HG03135 (cell line): ENCODE results near the gene TSPEAR.

Source experiments
- ATAC-seq: cut with Tn5 transposase; IDR thresholded peaks from one replicate; pipeline ENCODE4 v1.9.1; 2021; ENCODE audit warnings: mild to moderate bottlenecking, moderate library complexity; ENCODE audit not compliant: unreplicated experiment

The TSPEAR gene

DNA sequence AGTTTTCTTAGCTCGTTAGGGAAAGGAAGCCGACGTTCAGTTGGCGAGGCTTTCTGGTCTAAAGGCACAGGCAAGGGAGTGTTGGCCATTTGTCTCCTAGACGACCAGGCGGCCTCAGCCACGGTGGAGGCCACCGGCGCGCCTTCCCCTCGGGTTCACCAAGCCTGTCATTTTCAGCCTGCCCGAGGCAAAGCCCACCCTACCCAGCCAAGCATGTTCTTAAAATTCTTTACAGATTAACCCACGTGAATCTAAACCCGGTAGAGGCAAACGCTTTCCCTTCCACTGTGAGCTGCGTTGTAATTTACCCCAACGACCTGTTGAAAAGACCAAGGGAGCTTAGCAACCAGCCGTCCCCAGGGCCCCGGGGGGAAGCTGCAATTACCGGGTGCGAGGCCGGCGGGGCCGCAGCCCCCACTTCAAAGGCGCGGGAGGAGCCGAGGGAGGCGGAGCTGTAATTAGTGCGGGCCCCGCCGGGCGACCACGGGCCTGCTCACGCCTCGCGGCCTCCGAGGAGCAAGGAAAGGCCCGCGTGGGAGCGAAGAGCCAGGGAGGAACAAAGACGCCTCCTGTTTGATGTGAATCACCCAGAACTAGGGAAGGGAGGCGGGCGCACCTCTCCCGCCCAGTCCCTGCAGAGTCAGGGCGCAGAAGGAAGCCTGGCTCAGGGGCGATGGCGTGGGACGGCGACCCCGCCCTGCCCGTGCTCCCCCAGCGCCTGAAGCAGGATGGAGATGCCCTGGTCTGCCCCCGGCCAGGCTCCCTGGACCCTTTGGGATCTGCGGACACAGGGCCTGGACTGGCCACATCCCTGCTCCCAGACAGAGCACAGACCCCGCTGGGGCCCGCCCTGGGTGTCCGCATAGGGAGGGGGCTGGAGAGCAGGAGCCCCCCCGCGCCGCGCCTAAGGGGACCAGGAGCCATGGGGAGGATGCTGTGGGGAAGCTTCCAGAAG is 12.1 kb upstream of the TSPEAR start:
- ATAC-seq = no peak

GRCh38 chr21:44722731-44723130 is 11.4 kb upstream of the TSPEAR start:
- no peak for ATAC-seq

- no peak for ATAC-seq
Measured at GRCh38 chr21:44720170-44720569, 8.8 kb upstream of the TSPEAR start.

DNA sequence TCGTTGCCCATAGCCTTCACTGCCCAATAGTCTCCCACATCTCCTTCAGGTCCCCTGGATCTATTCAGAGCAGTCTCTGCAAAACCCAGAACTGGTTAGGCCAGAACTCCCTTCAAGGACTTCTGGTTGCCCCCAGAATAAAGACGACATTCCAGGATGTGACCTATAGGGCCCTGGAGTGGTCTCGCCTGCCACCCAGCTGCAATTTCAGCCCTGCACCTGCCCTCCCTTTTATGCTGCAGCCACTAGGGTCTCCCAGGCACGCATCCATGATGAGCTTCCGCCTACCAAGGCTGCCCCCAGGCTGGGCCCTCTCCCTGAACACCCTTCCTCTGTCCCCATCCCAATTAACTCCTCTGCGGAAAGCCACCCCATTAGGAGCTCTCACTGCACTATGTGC is 7.2 kb upstream of the TSPEAR start:
- ATAC-seq = no peak

DNA sequence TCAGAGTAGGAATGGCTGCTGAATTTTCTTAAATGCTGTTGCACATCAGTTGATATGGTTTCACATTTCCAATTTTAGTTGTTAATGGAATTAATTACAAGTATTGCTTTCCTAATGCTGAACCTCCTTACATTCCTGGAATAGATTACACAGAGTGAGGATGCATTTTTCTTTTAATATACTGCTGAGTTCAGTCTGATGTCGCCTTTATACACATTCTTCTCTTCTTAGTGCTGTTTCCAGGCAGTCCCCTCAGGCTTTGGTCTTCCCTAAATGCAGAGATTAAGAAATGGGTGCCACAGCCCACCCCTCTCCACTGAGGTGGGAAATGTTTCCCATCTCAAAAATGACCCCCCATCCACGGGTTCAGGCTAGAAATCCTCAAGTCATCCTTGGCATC is 6.7 kb upstream of the TSPEAR start:
- ATAC-seq = no peak

DNA sequence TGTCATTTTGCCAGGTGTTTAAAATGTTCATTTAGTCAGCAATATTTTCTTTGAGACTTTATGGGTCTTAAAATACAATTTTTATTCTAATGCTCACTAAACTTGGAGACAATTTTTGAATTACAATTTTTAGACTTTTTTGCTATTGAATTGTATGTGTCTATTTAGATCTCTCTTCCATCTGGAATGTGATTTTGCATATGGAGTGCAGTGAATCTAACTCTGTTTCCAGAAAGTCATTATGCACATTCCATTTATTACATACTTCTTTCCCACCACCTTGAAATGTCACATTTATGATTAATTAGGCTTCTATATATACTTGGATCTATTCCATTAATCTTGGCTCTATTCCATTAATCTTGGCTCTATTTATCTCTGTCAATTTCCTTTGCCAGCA is 5.6 kb upstream of the TSPEAR start:
- no peak for ATAC-seq

DNA sequence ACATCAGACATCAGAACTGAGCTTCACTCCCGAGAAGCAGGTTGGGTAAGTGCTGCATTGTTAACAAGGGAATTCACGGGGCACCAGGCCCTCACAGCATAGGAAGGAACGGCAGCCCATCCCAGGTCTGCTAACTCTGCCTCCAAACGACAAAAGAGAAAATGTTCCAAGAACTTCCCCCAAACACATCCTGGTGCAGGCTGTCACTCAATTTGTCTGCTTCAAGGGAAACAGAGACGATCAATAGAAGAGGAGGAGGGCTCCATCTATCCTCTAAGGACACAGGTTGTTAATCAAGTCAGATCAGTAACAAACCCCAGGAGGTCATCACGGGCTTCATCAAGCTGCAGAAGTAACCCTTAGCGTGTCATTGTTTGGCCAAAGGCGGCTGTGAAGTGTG is 3.5 kb upstream of the TSPEAR start:
- ATAC-seq = no peak

DNA sequence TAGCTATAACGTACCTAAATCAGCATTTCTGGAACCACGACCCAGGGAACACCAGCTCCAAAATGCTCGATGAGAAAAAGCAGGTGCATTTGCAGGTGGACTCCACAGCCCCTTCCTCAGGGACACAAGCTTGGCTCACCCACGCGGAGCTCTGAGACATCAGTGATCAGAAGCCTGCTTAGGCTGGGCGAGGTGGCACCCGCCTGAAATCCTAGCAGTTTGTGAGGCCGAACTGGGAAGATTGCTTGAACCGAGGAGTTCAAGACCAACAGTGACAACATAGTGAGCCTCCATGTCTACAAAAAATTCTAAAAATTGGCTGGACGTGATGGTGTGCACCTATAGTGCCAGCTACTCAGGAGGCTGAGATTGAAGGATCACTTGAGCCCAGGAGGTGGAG is 2.5 kb upstream of the TSPEAR start:
- no peak for ATAC-seq

DNA sequence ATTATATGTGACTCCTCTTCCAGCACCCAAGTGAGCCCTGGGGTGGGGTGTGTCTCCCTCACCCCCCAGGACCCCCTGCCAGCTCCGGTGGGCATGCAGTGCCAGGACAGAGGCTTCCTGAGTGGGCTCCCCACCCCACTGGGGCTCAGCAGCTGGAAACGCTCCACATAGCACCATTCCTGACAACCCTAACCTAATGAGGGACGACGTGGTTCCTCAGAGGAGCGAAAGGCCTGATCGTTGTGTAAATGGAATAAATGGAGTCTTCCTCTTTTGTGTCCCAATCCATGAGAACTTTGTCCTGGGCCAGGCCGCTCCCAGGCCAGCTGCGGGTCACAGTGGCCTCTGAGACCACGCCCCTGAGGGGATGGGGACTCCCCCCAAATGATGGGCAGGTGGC is 1.8 kb upstream of the TSPEAR start:
- no peak for ATAC-seq

DNA sequence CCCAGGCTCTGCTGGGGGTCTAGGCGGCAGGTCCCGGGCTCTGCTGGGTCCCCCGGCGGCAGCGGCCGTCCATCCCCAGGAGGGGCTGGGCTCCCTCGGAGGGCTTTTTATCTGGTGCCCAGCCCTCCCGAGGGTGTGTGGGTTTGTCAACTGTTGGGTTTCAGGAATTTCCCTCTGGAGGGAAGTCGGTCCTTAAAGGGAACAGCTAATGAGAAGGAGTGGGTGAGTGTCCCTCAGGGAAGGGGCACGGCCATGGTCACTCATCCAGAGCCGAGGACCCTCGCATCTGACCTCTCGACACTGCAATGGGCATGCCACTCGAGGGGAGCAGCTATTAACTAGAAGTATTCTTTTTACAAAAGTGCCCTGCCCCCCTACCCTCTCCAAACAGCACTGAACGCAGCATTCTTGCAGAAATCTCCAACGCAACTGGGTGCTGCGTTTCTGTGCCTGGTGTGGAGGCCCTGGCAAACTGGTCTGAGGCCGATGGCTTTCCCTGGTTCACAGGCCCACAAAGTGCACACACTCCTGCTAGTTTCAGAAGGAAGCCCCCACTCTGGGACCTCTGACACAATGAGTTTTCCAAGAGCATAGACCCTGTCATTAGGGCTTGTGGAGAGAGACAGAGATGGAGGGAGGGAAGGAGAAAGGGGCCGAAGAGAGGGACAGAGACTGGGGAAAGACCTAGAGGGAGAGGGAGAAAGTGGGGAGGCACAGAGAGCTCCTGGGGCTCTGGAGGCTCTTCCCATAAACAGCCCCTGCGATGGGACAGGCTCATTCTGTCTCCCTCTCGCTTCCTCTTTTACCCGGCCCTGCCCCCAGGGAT is 1.0 kb upstream of the TSPEAR start:
- no peak for ATAC-seq

DNA sequence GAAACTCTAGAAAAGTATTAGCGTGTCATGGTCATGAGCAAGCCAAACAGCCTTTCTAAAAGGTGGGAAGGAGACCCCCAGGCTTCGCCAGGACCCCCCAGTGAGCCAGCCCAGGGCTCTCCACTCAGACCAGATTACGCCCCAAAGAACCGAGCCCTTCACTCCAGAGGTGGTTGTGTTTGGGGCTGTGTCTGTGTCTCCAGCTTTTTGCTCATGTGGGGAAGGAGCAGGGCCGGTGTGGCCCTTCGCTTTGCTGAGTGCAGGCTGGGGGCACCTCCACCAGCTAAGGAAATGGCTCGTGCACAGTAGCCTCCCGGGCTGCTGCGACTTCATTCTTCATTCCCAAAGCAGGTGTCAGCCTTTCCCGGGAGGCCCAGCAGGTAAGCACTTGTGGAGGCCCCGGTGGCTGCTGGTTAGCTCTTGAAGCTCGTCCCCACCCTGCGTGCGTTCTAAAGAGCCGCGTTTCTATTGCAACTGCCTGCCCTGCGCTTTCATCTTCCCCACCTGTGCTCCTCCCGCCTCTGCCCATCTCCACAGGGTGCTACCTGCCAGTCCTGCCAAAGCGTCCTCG is 531 bp downstream of the TSPEAR start:
- no peak for ATAC-seq

DNA sequence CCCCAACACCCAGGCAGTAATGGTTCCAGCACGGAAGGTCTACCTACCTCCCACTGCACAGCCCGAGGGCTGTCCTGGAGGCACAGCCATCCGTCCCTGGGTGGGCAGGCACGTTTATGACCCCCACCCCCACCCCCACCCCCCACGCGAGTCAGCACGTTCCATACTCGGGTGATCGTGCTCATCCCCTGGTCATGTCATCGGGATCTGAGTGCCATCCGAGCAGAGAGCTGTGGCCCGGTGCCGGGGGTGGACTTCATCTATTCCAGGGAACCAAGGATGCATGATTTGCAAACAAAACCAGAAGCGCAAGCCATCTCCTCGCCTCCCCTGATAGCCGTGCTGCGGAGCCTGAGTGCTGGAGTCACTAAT is 1.1 kb downstream of the TSPEAR start:
- no peak for ATAC-seq

DNA sequence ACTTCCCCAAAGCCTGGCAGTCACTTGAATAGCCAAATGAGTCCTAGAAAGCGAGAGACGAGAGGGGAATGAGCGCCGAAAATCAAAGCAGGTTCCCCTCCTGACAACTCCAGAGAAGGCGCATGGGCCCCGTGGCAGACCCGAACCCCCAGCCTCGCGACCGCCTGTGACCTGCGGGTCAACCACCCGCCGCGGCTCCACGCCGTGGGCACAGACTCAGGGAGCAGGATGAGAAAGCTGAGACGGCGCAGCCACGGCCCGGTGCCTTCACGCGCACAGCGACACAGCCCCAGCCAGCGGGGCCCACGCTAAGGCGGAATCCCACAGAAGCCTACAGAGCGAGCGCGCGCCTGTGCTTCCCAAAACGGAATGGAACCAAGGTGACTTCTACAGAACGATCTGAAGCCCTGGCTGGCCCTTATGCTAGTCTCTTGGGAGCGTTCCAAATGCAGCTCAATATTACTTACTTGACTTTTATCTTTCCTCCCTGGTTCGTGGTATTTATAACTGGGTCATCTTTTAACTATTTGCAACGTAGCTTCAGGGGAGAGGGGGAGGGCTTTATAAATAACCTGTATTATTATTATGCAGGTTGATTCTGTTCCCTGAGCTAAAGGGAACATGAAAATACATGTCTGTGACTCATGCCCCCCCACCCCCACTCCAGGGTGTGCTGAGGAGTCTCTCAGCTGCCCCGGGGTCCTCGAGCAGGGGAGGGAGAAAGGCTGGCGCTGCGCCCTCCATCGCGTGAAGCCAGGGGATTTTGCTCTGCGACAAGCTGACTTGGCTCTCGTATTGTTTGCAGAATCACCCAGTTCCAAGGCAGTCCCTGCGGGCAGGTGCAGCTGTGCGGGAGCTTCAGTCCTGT is 1.7 kb downstream of the TSPEAR start:
- no peak for ATAC-seq

GRCh38 chr21:44708866-44709425 is 2.4 kb downstream of the TSPEAR start:
- no peak for ATAC-seq

GRCh38 chr21:44708213-44708865 is 3.0 kb downstream of the TSPEAR start:
- no peak for ATAC-seq

DNA sequence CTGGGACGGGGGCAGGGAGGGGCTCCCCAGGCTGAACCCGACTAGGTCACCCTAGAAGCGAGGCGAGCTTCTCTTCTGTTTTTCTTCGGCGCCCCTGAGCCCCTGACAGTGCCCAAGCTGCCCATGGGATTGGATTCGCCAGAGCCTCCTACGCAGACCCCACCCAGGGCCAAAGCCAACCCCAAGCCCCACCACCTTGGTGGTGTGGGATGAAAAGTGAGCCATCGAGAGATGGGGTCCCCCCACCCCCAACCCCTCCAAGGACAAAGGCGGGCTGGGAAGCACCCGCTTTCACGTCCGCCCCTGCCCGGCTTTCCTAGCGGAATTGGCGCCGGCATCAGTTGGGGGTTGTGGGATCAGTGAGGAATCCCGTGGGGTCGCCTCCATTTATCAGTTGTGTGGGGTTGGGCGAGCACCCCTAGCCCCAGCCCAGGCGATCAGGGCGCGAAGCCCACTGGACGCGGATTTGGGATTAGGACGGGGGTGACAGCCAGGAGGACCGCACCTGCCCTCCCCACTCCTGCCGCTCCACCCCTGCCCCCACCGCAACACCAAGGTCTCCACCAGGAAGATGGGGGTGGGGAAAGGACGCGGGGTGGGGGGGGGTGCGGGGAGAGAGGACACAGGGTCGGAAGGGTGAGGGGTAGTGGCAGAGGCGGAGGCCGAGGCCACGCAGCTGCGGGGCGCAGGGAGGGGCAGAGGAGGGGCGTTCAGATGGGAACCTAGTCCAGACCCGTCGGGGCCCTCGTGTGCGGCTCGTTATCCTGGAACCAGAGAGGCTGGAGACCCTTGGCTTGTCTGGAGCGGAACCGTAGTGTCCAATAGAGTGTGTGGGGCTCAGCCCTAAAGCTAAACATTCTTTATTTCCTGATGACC is 4.4 kb downstream of the TSPEAR start:
- no peak for ATAC-seq

- no peak for ATAC-seq
Measured at GRCh38 chr21:44706026-44706705, 5.2 kb downstream of the TSPEAR start.

- ATAC-seq = no peak
Measured at GRCh38 chr21:44704636-44705001, 6.8 kb downstream of the TSPEAR start.
